ENCODE data around the gene NR5A1.
A peak's percentile ranks its signal among the peaks of the same experiment; 100 is the strongest.

Gene NR5A1

DNA sequence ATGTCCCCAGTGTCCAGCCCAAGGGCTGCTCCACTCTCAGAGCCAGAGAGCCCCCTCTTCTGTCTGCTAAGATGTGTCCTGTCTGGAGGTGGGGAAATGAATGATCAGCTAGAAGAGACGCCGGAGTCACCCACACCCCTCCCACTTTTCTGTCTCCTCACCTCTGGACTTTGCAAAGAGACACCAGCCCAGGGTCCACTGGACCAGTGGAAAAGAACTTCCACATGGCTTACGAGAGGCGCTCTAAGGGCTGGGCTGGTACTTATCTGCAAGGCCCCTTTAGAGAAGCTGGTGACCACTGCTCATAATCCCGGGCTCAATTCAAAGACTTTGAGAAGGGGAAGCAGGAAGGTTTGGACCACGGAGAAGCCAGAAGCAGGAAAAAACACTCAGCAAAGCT lies 9.2 kb downstream of the NR5A1 start:
- no peak for DNase-seq

DNA sequence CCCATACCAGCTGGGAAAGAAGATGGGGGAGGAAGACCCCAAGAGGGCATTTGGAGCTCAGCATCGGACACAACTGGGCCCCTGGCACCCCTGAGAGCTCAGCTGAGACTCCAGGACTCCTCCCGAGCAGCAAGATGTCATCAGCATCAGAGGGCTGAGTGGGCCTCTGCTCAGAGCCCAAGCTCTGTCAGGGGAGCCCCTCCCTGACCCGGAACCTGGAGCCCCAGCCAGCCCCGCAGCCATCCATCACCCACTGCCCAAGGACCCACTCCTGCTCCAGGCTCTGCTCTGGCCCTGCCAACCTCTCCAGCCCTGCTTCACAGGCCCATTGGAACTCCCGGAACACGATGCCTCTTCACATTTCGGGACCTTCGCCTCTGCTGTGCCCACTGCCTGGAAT lies 9.8 kb downstream of the NR5A1 start:
- DNase-seq, result no peak

DNA sequence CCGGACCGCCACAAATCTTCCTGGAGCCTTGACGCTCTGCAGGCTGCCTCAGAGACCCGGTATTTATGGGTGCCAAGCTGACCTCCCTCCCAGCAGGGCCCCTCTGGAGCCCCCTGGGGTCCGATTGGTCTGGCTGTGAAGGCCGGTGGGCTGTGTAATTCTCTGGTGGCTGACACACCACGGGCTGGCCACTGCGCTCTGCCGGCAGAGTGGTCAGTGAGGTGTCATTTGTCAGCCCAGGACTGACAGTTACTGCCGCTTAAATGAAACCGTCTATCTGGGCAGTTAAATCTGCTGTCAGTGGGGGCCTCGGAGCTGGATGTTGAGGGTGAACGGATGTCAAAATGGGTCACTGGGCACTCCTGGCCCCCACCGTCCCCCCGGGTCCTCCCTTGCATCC lies 10.7 kb downstream of the NR5A1 start:
- no peak for DNase-seq

DNA sequence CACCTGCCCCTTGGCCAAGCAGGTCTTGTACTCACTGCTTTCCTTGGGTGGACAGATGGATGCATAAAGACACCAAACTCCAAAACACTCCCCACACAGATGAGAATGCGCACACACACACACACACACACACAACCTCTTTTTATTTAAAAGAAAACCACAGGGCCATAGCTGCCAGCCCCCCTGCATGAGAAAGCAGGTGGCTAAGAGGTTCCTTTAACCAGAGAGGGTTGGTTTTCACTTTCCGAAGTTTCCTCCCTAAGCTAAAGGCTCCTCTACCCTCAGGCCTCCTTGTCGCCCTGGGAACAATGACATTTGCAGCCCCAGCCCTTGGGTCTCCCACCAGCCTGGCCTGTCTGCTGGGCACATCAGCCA lies 11.1 kb downstream of the NR5A1 start:
- no peak for DNase-seq

DNA sequence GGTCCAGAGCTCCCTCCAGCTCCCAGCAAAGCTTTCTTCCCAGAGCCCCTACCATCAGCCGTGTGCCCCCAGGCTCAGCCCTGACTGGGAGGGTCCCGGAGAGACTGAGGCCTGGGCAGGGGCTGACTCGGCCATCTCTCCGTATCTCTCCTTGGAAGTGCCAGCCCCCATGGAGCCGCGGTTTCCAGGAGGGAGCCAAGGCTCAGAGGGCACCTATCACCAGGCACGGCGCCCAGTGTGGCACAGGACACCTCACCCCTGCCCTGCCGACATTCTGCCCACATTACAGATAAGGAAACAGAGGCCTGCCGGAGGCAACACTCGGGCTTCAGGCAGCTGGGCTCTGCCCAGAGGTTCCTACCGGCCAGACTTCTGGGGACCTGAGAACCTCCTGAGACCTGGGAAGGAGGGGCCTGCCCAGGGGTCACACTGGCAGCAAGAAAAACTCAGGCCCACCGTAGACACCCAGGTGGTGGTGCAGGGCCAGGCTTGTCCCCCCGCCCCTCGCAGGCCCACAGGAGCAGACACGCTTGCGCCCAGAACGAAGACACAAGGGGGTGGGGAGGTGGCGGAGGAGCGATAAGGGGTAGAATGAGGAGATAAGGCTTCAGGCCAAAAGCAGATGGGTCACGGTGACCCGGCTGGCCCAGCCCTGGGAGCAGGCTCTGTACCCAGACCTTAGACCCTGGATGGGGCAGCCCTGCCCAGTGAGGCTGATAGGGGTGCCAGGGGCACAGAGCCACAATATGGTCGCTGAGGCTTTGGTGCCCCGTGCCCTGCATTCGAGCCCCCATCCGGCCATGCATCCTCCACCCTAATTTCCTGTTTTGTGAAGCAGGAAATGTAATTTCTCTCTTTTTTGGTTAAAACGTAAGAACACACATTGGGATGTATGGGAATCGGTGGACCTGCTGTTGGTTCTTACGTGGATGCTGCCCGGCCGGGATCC lies 11.8 kb downstream of the NR5A1 start:
- DNase-seq, result no peak

DNA sequence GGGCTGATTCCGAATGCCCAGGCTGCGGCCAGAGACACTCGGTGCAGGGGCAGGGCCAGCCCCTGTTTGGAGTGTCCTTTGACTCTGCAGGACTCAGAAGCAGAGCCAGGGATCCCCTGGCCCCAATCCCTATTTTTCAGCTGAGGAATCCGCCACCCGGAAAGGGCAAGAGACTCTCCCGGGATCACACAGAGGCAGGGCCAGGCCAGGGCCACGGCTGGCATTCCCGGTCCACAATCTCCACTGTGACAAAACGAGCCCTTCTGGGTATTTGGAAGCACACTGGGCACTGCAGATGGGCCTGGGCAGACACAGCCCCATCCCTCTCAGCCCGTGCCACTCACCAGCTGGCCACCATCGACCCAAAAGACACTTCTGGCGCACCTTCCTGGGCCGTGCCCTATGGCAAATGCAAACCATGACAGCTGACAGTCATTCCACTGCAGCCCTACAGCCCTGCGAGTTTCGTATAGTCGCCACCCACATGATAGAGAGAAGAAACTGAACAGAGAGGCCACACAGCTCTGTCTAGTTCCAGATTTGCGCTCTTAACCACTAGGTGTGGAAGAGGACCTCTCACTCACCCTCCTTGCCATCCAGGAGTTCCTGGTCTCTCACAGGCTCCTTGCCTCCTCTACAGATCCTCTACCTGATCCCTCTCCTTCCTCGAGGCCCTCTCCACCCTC lies 13.3 kb downstream of the NR5A1 start:
- DNase-seq, result no peak

DNA sequence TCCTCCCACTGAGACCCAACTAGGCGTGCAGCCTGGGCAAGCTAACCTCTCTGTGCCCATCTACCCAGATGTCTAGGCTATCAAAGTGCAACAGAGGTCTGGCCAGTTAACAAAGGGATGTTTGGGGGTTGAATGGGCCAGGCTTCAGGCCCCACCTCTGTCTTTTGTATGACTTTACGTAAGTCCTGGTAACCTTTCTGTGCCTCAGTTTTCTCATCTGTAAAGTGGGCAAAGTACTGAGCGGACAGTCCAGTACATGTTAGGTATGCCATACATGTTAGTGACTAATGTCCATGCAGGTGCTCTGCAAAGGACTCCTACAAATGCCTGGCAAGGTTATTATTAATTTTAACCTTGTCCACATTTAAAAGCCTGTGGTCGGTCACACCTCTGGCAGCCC lies 14.0 kb downstream of the NR5A1 start:
- DNase-seq, result no peak

DNA sequence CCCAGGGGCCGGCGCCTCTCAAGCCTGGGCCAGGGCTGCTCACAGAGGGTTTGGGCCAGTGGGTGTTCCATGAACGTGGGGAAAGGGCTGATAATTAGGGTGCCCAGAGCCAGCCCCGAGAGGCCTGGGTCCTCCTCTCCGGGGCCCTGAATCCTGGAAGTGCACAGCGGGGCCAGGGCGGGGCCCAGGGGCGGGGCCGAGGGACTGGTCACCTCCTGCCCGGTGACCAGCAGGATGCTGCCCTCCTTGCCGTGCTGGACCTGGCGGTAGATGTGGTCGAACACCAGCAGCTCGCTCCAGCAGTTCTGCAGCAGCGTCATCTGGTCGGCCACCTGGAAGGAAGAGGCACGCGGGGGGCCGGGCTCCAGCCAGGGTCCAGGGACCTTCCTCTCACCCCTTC lies 14.4 kb downstream of the NR5A1 start:
- DNase-seq, result no peak

DNA sequence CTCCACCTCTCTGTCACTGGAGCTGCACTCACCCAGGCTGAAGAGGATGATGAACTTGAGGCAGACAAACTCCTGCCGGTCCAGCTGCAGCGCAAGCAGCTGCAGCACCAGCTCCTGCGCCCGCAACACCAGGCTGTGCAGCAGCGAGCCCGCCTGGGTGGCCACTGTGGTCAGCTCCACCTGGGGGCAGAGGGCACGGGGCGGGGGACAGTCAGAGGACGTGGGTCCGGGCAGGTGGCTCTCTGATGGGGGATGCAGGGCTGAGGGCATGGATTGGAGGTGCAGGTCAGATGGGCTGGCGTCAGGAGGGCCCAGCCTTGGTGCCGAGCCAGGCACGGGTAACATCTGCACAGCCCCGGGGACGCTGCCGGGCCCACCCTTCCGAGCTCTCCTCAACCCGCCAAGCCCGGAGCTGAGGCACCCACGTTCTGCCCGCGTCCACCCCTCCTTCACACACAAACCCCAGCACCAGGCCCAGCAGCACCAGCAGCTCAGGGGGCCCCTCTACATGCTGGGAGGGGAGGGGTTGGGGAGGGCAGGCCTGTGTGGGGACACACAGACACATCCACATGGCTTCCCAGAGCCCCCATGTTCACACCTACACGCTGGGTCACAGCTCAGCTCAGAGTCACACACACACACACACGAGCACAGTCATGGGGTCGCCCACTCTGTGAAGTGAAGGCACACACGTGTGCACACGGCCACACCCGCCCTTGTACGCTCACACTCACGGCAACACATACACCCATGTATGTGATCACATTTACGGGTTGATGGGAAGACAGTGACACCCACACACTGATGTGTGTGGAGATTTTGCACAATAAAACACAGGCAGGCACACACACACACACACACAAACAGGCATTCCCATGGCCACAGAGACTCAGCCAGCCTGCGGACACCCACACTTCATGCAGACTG lies 15.9 kb downstream of the NR5A1 start:
- DNase-seq, result no peak

DNA sequence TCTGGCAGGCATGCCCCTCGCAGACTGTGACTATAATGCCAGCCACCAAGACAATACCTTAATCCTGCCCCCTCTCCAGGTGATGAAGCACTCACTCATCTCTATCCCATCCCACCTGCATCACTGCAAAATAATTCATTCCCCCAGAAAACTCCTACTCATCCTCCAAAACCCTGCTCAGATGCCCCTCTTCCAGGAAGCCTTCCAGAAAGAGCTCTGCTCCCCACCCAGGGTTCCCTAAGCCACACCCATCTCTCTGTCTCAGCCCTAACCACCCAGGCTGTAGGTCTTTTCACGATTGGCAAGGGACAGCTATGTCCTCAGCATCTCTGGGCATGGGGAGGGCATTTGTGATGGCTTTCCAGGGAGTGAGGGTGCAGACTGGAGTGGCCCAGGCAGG lies 17.2 kb downstream of the NR5A1 start:
- no peak for DNase-seq

DNA sequence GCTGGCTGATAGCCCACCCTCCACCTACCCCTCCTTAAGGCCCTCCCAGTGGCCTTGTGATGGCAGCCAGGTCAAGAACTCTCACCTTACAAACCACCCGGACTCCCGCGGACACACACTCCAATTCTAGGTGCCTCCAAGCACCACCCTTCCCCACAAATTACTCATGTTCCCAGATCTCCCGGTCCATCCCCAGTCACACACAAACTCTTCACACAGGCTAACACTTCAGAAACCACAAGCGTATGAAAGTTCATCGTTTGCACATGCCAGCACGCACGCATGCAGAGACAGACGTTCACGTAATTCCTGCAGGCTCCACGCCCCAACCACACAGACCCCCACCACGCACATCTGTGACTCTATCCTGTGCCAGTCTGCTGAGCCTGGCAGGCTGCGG lies 18.0 kb downstream of the NR5A1 start:
- DNase-seq, result no peak

DNA sequence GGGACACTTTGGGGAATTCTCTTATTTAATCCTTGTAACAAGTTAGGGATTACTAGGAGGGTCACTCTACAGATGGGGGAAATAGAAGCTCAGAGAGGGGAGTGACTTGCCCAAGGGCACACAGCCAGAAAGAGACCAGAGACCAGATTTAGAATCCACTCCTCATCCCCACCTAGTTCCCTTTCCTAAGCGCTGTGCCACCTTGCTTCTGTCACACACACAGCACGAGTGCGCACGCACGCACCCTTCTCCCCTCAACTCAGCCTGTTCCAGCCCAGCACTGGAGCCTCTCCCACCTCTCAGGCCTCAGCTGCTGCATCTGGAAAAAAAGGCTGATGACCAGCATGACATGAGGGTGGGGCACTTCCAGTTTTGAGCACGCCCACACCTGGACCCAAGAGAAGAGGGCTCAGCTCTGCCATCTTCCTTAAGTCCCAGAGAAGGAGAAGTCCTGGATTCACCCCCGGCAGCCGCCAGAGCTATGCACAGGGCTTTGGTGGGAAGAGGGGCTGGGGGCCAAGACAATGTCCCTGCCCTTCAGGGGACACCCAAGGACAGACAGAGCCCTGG lies 18.5 kb downstream of the NR5A1 start:
- DNase-seq, result no peak

DNA sequence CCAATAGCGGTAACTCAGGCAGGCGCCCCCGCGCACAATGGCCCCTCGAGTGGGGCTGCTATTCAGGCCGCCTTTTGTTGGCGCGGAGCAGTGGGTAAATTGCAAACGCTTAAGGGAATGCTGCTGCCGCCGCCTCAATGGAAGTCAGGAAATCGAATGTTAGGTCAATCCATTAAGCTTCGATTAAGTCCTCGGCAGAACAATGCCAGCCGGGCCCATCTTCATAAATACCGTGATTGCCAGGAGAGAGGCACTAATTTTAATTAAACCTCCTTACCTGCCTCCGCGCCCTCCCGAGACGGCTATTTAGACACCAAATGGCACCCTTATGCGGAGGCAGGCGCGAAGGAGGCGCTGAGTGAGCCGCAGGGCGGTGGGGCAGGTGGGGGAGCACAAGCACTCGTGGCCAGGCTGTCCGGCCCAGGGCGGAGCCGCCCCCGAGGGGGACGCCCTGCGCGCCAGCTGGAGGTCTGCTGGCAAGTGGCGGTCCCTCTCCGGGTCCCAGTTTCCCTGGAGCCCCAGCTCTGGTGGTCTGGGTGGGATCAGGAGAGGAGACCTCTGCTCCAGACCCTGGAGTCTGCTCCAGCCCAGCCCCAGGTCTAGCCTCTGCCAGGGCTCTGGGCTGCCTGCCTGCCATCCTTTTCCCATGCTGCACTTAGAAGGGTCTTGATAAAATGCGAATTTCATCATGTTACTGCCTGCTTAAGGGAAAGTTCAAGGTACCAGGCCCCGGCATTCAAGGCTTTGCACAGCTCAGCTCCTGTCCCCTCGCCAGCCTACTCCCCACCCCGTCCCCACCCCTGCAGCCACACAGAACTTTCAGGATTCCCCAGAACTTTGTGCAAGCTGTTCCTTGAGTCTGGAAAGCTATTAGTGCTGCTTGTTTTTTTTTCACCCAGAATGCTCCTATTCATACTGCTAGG lies 19.7 kb downstream of the NR5A1 start:
- DNase-seq, result no peak

DNA sequence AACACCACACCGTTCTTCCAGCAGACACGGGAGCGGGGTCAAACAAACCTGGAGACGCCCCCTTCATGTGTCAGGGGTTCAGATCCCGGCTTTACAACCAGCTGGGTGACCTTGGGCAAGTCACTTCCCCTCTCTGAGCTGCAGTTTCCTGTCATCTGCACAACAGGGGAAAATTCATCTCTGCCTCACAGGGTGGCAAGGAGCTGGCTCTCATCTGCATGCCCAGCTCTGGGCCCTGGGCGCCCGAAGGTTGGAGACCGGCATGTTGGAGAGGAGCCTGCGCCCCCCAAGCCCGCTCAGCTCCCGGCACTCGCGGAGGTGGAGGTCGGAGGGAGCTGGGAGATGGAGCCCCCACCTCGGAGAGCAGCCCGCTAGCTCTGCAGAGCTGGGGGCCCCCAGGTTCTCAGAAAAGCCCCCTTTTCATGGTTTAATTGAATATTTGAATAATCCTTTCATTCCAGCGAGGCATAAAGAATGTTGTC lies 20.4 kb downstream of the NR5A1 start:
- no peak for DNase-seq

DNA sequence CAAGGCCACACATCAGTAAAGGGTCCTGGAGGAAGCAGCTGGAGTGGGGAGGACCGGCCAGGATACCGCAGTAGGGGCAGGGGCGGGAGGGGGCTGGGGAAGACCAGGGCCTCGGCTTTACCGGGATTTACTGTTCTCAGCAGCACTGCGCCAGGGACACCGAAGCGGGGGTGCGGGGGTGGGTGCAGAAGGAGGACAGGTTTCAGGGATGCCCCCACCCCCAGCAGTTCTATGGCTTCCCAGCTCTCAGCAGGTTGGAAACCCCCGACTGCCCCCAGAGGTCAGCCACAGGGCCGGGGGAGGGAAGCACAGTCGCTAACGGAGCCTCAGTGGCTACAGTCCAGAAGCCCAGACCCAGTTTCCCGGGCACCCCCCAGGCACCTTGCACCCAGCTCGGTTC lies 21.3 kb downstream of the NR5A1 start:
- DNase-seq, result no peak

DNA sequence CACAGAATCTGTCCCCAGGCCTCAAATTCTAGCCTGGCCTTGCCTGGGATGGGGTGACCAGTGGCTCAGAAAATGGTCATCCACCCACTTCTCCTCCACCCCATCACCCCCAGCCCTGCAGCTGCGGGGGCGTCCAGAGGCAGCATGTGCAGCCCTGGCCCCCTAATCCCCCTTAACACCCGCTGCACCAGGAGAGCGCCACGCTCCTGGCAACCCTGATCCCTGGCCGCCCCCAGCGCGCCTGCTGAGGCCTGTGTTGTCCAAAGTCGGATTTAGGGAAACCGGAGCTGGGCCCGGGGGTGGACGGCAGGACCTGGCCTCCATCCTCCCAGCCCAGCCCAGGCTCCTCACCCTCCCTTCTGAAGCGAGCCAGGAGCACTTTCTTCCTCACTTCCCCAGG lies 22.0 kb downstream of the NR5A1 start:
- DNase-seq, result no peak

DNA sequence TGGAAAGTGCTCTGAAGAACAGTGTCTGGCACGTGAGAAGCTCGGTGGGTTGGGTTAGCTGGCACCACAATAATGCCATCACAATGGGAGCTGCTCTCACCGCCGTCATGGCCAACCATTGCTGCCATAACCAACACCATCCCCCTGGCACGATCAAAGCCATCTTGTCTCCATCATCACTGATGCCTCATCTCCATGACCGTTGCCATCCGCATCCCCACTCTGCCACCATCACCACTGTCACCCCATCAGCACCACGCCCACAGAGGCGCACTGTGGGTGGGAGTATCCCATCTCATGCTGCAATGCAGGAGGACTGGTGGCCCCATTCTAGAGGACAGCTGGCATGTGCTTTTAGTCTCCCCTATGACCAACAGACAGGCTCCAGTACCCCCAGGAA lies 23.7 kb downstream of the NR5A1 start:
- DNase-seq, result no peak

DNA sequence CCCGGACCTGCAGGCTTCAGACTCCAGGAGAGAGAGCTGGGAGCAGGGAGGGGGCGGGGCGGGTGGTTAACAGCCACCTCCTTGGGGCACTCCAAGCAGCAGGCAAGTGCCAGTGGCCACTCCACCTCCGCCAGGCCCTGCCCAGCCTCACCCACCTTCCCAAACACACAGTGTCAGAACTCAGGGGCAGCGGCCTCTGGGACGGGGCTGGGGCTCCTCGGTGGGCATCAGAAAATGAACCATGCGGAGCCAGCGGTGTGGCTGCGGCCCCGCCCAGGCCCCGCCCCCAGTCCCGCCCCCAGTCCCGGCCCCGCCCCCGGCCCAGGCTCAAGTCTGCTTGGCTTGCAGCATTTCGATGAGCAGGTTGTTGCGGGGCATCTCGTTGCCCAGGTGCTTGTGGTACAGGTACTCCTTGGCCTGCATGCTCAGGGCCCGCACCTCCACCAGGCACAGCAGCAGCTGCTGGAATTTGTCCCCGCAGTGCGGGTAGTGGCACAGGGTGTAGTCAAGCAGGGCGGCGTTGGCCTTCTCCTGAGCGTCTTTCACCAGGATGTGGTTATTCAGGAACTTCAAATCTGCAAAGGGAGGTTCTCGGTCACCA lies 24.7 kb downstream of the NR5A1 start:
- no peak for DNase-seq

DNA sequence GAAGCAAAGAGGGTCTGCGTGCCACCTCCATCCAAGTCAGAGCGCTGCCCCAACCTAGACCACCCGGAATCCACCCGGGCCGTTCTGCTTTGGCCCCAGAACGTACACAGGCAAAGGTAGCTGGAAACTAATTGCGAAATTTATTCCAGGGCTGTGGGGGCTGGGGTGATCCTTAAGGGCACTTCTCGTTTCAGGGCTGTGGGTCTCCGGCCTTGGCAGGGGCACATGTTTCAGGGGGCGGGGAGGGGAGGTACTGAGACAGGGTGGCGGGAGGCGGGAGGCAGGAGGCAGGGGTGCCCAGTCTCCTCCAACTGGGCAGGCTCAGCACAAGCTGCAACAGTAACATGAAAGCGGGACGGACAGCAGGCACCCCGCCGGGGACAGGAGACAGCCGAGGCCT lies 26.1 kb downstream of the NR5A1 start:
- no peak for DNase-seq

DNA sequence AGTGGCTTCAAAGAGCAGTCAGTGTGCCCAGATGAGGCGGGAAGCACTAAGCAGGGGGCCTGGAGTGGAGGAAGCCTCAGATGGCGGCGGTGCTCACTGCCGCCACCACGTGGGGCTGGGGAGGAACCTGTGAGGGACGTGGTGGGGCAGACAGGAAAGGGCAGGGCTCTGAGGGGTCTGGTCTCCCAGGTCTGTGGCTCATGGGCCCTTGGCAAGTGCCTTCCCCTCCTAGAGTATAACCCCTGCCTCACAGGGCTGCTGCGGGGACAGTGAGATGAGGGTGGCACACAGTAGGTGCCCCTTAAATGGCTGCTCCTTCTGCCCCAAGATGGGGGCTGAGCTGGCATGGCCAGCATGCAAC lies 26.6 kb downstream of the NR5A1 start:
- peak in 1 of 2 experiments; percentile 4 for DNase-seq

DNA sequence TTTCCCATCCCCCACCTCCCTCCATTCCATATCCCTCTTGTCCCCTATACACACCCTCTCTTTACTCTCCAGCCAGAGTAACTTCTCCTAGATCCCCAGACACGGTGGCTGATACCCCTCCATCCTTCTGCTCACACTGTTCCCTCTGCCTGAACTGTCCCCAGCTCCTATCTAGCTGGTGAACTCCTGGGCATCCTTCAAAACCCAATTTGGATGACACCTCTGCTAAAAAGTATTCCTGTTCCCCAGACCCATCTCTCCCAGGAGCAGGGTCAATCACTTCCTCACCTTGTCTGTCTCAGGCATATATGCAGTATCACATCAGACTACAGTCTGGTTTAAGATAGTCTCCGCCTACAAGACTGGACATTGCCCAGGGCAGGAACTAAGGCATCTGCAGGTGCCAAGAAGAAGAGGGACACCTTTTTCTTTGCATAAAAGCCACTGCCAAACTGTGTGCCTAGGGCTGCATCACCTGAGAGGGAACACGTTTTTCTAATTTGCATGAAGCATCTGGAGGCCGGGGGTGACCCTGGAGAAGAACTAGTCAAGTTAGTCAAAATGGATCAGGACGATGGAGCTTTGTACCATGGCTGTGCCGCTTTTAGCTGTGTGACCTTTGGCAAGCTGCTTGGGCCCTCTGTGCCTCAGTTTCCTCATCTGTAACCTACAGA lies 27.1 kb downstream of the NR5A1 start:
- DNase-seq, result no peak

All from NCI-H1930 (cell line).